Endometrial microvascular endothelial cells (primary cell): ENCODE measurements around the gene XPO5. TPM values are rescaled to one million over a fixed set of nuclear protein-coding genes. Genes with fewer than 3 reads are reported as not detected.

Source experiments
- in situ Hi-C: cut with HindIII; loops from 2 replicates; pipeline ENCODE4 v1.10.0; 2017; ENCODE audit warnings: low sequenced_read_pairs, low pct_unique_long_range_greater_than_20kb; ENCODE audit errors: inconsistent ontology term
- total RNA-seq: library from RNA; depleted of rRNA; stranded (reverse); fragments of >200 nt; gene quantifications from one replicate; pipeline ENCODE4 v1.2.3, GENCODE V29; 2015; ENCODE audit errors: inconsistent ontology term

The XPO5 gene
- 37.4 TPM for total RNA-seq

DNA sequence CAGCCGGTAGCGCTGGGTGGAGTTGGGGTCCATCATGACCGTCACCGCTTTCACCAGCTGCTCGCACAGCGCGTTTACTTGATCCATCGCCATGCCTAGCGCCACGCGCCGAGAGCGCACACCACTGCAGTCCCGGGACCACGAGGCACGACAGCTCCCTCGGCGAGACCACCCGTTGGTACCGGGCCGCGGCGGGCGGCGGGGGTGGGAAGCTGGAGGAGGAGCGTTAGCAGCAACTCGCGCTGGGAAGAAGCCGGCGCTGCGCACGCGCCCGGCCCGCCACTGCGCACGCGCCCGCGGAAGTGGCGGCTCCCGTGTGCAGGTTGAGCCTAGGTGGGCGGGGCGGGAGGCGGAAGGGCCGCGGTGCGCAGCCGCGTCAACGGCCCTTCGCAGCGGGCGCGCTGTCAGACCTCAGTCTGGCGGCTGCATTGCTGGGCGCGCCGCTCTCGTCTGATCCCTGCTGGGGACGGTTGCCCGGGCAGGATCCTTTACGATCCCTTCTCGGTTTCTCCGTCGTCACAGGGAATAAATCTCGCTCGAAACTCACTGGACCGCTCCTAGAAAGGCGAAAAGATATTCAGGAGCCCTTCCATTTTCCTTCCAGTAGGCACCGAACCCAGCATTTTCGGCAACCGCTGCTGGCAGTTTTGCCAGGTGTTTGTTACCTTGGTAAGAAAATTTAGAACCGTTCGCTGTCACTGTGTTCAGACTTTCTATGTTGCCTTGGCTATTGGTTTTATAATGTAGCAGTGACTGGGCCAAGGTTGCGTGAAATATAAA, at the start of gene XPO5, which contains the start of gene POLH:
TSS of gene XPO5 (minus strand) at position 267 of the 780 bp plus-strand sequence. CDS start at position 93, 174 bp downstream.
TSS of gene POLH (plus strand) at position 414 of the 780 bp plus-strand sequence. CDS start 6,135 bp downstream, outside the sequence.
- in situ Hi-C loops, result no loop called here

- in situ Hi-C loops, result no loop called here
Measured at GRCh38 chr6:43625393-43625992, 49.7 kb upstream of the XPO5 start.

- in situ Hi-C loops, result no loop called here
Measured at GRCh38 chr6:43624786-43625288, 49.0 kb upstream of the XPO5 start.

DNA sequence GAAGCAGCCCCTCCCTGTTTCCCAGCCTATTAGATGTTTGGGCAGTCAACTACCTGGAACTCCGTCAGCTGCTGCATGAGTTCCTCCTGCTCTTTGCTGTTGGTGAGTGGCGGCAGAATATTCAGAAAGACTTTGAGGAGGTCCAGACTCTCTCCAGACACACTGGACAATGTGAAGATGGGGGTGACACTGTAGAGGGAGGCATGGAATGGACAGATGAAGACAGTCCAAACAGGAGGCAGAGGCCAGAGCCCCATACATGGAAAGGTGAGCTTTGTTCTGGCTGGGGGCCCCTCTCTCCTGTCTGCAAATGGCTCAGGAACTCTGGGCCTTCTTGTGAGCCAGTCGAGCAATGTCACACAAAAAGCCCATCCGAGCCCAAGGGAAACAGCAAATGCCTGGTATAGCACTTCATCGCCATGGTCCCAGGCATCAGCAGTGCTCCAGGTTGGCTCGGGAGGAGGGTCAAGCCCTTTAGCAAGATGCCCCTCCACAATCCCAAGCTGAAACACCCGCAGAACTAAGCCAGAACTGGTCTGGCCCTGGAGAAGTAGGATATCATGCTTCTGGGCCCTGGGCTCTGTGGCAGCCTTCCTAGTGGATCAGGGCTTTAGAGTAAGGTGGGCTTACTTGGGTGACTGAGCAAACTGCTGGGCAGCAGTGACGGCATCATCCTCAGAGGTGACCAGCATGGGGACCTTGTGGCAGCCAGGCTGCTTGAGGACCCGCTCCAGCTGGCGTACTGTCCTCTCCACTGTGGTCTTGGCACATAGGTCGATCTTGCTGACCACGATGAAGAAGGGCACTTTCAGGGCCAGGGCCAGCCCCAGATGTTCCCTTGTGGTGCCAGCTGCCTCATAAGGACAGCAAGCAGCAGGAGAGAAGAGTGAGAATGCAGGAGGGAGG, 48.3 kb upstream of the XPO5 start:
- in situ Hi-C loops, result no loop called here

- in situ Hi-C loops, result no loop called here
Measured at GRCh38 chr6:43622541-43622940, 46.7 kb upstream of the XPO5 start.

DNA sequence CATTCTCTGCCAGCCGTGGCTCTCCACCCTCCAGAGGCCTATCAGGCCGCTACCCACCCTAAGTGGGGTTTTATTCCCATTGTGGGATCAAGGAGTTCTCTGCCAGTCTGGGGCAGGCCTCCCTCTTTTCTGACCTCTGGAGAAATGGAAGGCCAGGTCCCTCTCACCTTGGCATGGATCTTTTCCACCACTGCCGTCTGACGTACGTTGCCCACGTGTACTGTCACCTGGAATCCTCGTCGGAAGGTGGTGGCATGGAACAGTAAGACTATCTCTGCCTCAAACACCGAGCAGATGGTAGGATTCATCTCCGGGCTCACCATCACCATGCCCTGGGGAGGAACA, 46.0 kb upstream of the XPO5 start:
- in situ Hi-C loops, result no loop called here

- in situ Hi-C loops, result no loop called here
Measured at GRCh38 chr6:43621078-43621835, 45.4 kb upstream of the XPO5 start.

DNA sequence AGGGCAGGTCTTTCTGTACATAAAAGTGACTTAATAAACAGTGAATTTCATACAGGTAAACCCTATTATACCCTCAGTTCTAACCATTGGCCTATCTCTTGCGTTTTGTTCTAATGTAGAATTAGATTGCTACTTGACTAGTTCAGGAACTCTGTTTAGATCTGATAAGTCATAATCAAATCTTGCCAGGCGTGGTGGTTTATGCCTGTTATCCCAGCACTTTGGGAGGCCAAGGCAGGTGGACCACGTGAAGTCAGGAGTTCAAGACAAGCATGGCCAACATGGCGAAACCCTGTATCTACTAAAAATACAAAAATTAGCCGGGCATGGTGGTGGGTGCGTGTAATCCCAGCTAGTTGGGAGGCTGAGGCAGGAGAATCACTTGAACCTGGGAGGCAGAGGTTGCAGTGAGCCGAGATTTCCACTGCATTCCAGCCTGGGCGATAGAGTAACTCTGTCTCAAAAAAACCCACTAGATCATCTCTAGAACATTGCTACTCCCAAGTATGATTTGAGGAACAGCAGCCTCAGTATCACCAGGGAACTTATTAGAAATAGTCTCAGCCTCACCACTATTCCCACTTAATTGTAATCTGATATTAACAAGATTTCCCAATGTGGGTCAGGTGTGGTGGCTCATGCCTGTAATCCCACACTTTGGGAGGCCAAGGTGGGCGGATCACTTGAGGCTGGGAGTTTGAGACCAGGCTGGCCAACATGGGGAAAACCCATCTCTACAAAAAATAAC, 41.1 kb upstream of the XPO5 start:
- in situ Hi-C loops, result no loop called here

- in situ Hi-C loops, result no loop called here
Measured at GRCh38 chr6:43614396-43614730, 38.5 kb upstream of the XPO5 start.

DNA sequence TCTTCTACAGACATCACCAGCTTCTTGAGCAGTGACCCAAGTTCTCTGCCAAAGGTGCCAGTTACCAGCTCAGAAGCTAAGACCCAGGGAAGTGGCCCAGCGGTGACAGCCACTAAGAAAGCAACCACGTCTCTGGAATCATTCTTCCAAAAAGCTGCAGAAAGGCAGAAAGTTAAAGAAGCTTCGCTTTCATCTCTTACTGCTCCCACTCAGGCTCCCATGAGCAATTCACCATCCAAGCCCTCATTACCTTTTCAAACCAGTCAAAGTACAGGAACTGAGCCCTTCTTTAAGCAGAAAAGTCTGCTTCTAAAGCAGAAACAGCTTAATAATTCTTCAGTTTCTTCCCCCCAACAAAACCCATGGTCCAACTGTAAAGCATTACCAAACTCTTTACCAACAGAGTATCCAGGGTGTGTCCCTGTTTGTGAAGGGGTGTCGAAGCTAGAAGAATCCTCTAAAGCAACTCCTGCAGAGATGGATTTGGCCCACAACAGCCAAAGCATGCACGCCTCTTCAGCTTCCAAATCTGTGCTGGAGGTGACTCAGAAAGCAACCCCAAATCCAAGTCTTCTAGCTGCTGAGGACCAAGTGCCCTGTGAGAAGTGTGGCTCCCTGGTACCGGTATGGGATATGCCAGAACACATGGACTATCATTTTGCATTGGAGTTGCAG, 38.0 kb upstream of the XPO5 start:
- in situ Hi-C loops, result no loop called here

GRCh38 chr6:43610431-43610830, 34.6 kb upstream of the XPO5 start:
- in situ Hi-C loops, result no loop called here

DNA sequence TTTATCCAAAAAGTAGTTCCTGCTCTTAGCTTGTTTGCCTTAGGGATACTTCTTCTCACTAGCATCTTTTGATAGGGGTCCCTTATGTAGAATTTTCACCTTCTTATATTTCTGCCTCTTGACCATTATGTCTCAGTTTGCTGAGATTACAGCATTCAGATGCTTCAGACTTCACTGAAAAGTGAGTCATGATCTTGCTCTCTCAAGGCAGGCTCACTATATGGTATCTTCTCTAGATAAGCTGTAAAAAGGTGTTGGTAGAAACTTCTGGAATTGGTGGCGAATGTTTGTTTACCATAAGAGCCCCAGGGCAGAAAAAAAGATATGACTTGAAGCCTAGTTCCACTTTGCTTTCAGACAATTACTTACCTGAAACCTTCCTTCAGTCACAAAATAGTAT, 33.6 kb upstream of the XPO5 start:
- in situ Hi-C loops, result no loop called here

- in situ Hi-C loops, result no loop called here
Measured at GRCh38 chr6:43608807-43609206, 33.0 kb upstream of the XPO5 start.

DNA sequence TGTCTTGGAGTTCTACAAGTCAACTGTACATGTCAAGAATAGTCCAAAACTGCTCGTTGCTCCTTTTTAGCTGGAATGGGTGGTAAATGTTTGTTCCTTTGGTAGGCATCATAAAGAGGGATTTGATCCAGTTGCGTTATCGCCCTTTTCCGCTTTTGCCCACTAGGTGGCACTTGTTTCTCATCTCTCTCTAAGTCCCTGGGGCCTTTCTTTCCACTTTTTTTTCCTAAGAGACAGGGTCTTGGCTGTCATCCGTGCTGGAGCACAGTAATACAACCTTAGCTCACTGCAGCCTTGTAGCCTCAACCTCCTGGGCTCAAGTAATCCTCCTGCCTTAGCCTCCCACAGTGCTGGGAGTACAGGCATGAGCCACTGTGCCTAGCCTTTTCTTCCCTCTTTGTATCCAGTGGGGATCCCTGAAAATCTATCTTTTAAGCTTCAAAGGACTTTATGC, 32.5 kb upstream of the XPO5 start:
- in situ Hi-C loops, result no loop called here

GRCh38 chr6:43606019-43606418, 30.2 kb upstream of the XPO5 start:
- in situ Hi-C loops, result no loop called here

DNA sequence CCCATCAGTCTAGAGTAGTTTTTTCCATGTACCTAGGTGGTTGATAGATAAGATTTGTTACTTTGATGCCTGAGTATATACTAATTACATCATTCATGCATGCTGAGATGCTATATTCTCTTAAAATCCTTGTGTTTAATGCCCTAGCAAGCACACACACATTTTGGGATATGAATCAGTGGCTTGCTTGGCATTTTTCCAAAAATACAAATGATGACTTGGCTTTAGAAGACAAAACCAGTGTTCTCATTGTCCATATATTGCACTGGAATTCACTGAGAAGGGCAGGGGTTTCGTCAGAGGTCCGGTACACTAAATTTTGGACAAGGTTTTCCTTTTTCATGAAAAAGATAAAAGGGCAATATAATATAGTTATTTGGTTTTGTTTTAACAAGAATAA, 28.3 kb upstream of the XPO5 start:
- in situ Hi-C loops, result no loop called here

GRCh38 chr6:43600595-43600994, 24.8 kb upstream of the XPO5 start:
- in situ Hi-C loops, result no loop called here

GRCh38 chr6:43593938-43594337, 18.1 kb upstream of the XPO5 start:
- in situ Hi-C loops, result no loop called here
